ENCODE measurements around the gene TPT1.

DNA sequence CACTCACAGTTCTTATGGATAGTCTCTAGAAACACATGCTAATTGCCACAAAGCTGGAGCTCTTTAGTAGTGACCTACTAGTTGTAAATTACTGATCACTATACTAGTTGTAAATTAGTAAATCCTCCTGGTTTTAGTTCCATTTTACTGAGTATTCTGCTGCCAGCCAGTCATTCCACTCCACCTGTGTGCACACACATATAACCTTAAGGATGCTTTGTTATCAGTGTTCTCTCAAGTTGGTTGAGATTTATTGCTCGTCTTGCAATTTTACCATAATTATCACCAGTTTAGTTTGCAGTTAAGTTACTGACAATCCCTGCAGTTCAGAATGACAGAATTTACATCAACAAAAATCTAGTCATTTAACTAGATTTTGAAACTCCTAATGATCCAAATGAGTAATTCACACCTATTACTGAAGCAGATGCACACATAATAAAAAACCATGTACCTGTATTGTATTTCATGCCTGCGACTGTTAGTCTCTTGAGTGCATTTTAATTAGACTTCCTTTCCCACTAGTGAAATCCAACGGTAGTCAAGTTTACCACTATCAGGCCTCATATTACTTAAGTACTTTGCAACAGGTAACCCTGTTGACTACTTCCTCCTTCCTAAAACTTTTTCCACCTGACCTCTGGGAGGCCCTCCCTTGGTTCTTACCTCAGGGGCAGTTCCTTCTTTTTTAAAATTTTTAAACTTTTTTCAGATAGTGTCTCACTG lies 7.6 kb downstream of the TPT1 start:
- TF ChIP-seq RAD21 (IDR thresholded peaks at IDR 0.05; ENCODE audit: low read length), result no peak
- TF ChIP-seq, protein P1, sequence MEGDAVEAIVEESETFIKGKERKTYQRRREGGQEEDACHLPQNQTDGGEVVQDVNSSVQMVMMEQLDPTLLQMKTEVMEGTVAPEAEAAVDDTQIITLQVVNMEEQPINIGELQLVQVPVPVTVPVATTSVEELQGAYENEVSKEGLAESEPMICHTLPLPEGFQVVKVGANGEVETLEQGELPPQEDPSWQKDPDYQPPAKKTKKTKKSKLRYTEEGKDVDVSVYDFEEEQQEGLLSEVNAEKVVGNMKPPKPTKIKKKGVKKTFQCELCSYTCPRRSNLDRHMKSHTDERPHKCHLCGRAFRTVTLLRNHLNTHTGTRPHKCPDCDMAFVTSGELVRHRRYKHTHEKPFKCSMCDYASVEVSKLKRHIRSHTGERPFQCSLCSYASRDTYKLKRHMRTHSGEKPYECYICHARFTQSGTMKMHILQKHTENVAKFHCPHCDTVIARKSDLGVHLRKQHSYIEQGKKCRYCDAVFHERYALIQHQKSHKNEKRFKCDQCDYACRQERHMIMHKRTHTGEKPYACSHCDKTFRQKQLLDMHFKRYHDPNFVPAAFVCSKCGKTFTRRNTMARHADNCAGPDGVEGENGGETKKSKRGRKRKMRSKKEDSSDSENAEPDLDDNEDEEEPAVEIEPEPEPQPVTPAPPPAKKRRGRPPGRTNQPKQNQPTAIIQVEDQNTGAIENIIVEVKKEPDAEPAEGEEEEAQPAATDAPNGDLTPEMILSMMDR (IDR thresholded peaks at IDR 0.05), result no peak
- TF ChIP-seq, protein P2, sequence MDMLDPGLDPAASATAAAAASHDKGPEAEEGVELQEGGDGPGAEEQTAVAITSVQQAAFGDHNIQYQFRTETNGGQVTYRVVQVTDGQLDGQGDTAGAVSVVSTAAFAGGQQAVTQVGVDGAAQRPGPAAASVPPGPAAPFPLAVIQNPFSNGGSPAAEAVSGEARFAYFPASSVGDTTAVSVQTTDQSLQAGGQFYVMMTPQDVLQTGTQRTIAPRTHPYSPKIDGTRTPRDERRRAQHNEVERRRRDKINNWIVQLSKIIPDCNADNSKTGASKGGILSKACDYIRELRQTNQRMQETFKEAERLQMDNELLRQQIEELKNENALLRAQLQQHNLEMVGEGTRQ (IDR thresholded peaks at IDR 0.05; ENCODE audit: borderline replicate concordance, low read depth, low read length), result no peak
- TF ChIP-seq, protein P3, sequence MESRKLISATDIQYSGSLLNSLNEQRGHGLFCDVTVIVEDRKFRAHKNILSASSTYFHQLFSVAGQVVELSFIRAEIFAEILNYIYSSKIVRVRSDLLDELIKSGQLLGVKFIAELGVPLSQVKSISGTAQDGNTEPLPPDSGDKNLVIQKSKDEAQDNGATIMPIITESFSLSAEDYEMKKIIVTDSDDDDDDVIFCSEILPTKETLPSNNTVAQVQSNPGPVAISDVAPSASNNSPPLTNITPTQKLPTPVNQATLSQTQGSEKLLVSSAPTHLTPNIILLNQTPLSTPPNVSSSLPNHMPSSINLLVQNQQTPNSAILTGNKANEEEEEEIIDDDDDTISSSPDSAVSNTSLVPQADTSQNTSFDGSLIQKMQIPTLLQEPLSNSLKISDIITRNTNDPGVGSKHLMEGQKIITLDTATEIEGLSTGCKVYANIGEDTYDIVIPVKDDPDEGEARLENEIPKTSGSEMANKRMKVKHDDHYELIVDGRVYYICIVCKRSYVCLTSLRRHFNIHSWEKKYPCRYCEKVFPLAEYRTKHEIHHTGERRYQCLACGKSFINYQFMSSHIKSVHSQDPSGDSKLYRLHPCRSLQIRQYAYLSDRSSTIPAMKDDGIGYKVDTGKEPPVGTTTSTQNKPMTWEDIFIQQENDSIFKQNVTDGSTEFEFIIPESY (IDR thresholded peaks at IDR 0.05; ENCODE audit: borderline replicate concordance, low read depth), result no peak
- no peak for TF ChIP-seq MXI1 (IDR thresholded peaks at IDR 0.05; ENCODE audit: low read depth, low read length)
- TF ChIP-seq POLR2AphosphoS5 (IDR thresholded peaks at IDR 0.05; ENCODE audit: low read depth, low read length), result no peak
